Iris pigment epithelial cell (primary cell): ENCODE data around the gene IBA57.
"Not testable (repeated sequence)": the region's sequence is repeated elsewhere in the genome, so short reads cannot be mapped to it uniquely, and the experiment has no call there.

Experiments used
- DNase-seq: peaks from one replicate; pipeline ENCODE4 v3.0.0-alpha.2; 2011; ENCODE audit warnings: low read depth

Gene IBA57

GRCh38 chr1:228212966-228213844, 47.6 kb downstream of the IBA57 start:
- peak; percentile 77 for DNase-seq

- no peak for DNase-seq
Observed at GRCh38 chr1:228213917-228214808, 48.6 kb downstream of the IBA57 start.

- DNase-seq = no peak
Observed at GRCh38 chr1:228214921-228215662, 49.5 kb downstream of the IBA57 start.

GRCh38 chr1:228215663-228216116, 50.1 kb downstream of the IBA57 start:
- no peak for DNase-seq

- no peak for DNase-seq
Observed at GRCh38 chr1:228216371-228217320, 51.0 kb downstream of the IBA57 start.

GRCh38 chr1:228217551-228218344, 52.1 kb downstream of the IBA57 start:
- peak; percentile 49 for DNase-seq

- DNase-seq = no peak
Observed at GRCh38 chr1:228218513-228219244, 53.1 kb downstream of the IBA57 start.

GRCh38 chr1:228219245-228219961, 53.8 kb downstream of the IBA57 start:
- no peak for DNase-seq

- DNase-seq = no peak
Observed at GRCh38 chr1:228219962-228220780, 54.6 kb downstream of the IBA57 start.

GRCh38 chr1:228221097-228221496, 55.5 kb downstream of the IBA57 start:
- DNase-seq = not testable (repeated sequence)

- no peak for DNase-seq
Observed at GRCh38 chr1:228222548-228222947, 56.9 kb downstream of the IBA57 start.

GRCh38 chr1:228224198-228225164, 58.9 kb downstream of the IBA57 start:
- DNase-seq = no peak

- no peak for DNase-seq
Observed at GRCh38 chr1:228225165-228225710, 59.6 kb downstream of the IBA57 start.

- no peak for DNase-seq
Observed at GRCh38 chr1:228225740-228226139, 60.1 kb downstream of the IBA57 start.

GRCh38 chr1:228226141-228226874, 60.7 kb downstream of the IBA57 start:
- DNase-seq = no peak
